TTC549 (cell line): ENCODE measurements around the gene NLRC3.

Experiments used
- FAIRE-seq: peaks from 2 replicates; lab custom pipeline; 2012; peaks lifted over from hg19 to GRCh38; lab: Jason Lieb, UNC

The NLRC3 gene

GRCh38 chr16:3578610-3579551 lies 1.7 kb upstream of the NLRC3 start:
- FAIRE-seq = no peak

DNA sequence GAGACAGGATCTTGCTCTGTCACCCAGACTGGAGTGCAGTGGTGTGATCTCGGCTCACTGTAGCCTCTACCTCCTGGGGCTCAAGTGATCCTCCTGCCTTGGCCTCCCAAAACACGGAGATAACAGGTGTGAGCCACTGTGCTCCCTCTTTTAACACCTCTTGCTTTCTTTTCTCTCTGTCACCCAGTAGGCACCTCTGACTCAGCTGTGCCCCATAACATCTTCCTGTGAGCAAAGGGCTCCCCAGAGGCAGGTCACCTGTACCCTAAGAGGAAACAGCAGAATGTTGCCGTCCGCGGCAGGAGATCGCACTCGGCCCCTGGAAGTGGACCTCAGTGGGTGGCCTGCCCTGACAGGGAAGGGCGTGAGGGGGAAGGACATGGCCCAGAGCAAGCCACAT lies 918 bp upstream of the NLRC3 start:
- no peak for FAIRE-seq

- FAIRE-seq = no peak
These were observed 992 bp downstream of the NLRC3 start for GRCh38 chr16:3576211-3576610.

- FAIRE-seq = no peak
These were observed 1.7 kb downstream of the NLRC3 start for GRCh38 chr16:3575491-3575890.

- no peak for FAIRE-seq
These were observed 3.0 kb downstream of the NLRC3 start for GRCh38 chr16:3574195-3574594.

- no peak for FAIRE-seq
These were observed 3.9 kb downstream of the NLRC3 start for GRCh38 chr16:3573146-3573815.

DNA sequence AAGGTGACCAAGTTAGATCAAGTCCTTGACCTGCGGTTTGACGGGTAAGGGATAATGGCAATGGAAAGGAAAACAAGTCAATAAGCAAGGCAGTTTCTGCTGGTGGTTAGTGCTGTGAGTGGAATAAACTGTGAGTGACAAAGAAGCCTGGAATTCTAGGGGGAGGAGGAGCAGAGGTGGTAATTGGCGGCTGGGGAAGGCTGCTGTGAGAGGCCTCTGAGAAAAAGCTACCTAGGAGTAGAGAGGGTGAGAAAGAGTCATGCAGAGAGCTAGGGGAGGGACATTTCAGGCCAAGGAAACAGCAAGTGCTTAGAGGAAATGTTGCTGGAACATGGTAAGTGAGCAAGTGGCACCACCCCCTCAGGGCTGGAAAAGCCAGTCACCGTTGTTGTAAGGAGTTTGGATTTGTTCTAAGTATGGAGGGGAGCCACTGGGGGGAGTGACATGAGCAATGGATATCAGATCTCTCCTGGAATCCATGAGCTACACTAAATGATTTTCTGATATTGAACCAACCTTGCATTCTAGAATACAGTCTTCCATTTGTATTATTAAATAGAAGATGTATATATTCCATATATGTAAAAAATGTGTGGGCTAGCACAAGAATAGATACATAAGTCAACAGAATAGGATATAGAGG lies 6.7 kb downstream of the NLRC3 start:
- no peak for FAIRE-seq

- FAIRE-seq = no peak
These were observed 7.4 kb downstream of the NLRC3 start for GRCh38 chr16:3569851-3570250.

- no peak for FAIRE-seq
These were observed 10.2 kb downstream of the NLRC3 start for GRCh38 chr16:3566990-3567389.

GRCh38 chr16:3564889-3565141 lies 12.4 kb downstream of the NLRC3 start:
- FAIRE-seq = no peak

DNA sequence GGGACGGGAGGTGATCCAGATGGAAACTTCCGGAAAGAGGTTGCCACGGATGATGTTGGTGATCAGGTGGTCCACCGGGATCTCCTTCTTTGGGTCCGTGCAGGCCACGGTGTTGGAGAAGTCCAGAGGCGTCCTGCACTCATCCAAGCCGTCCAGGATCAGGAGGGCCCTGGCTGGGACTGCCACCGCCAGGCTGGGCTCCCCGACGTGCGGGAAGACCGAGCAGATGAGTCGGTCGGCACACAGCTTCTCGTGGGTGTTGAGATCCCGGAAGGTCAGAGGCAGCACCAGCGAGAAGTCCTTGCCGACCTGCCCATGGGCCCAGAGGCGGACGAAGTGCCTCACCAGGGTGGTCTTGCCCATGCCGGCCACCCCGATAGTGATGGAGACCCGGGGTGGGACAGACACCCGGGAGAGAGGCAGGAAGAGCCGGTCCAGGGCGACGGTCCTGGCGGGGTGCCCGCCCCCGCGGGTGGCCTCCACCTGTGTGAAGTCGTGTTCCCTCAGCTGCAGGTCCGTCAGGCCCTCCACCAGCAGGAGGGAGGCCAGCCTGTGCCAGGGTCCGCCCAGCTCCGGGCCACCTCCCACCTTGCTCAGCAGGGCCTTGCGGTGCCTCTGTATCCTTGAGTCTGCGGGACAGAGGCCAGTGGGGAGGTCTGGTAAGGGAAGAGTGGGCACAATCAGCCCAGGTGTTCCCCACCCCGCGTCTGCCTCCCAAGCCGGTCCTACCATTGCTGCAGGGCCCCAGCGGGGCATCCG lies 12.9 kb downstream of the NLRC3 start:
- no peak for FAIRE-seq

GRCh38 chr16:3562914-3563480 lies 14.2 kb downstream of the NLRC3 start:
- FAIRE-seq = no peak

DNA sequence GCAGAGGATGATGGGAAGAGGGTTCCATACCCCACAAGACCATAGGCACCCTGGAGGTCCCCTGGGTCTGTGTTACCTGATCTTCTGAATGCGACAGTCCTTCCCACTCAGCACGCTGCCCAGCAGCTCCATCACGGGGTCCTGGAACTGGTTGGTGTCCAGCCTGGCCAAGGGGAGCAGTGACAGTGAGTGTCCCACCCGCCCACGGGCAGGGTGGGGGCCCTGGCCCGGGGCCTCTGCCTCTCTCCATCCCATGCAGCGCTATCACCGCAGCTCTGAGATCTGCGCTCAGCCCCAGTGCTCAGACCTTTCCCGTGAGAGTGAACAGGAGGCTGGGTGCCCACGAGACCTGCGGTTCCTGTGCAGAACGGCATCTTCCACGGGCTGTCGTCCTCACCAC lies 15.6 kb downstream of the NLRC3 start:
- FAIRE-seq = no peak

- no peak for FAIRE-seq
These were observed 22.8 kb downstream of the NLRC3 start for GRCh38 chr16:3554351-3554928.

- FAIRE-seq = no peak
These were observed 23.9 kb downstream of the NLRC3 start for GRCh38 chr16:3553138-3553923.

DNA sequence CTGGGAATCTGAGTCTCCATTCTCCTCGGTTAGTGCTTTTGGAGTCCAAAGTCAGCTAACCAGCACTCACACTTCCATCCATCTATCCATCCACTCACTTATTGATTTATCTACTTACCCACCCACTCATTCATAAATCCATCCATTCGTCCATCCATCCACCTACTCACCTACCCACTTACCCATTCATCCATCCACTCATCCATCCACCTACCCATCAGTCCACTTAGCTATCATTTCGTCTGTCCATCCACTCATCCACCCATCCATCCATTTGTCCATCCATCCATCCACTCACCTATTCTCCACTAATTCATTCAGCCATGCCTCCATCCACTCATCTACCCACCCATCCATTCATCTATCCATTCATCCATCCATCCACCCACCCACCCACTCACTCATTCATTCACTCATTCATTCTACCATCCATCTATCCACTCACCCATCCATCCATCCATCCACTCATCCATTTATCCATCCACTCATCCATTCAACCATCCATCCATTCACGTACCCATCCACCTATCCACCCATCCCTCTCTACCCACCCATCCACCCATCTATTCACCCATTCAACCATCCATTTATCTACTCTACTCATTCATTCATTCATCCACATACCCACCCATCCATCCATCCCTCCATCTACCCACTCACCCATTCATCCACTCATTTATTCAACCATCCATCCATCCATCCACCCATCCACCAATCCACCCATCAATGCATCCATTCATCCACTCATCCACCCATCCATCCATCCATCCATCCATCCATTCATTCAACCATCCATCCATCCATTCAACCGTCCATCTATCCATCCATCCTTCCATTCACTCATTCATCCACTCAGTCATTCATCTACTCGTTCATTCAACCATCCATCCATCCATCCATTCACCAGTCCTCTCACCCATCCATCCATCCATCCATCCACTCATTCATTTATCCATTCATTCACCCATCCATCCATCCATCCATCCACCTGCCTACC lies 26.1 kb downstream of the NLRC3 start:
- FAIRE-seq = no peak

- no peak for FAIRE-seq
These were observed 27.3 kb downstream of the NLRC3 start for GRCh38 chr16:3549906-3550305.

GRCh38 chr16:3548859-3549258 lies 28.3 kb downstream of the NLRC3 start:
- no peak for FAIRE-seq

GRCh38 chr16:3548445-3548844 lies 28.8 kb downstream of the NLRC3 start:
- no peak for FAIRE-seq
